AG09309 (cell line): ENCODE data around the gene SLC26A1.

Experiments used
- DNase-seq: peaks from one replicate; pipeline ENCODE4 v3.0.0-alpha.2; 2010; ENCODE audit warnings: low read depth
- H3K4me3 ChIP-seq: 2 replicates; pipeline ENCODE4 v1.5.1; 2011; ENCODE audit warnings: mild to moderate bottlenecking, low read depth, low read length, moderate library complexity; ENCODE audit not compliant: control insufficient read depth
- TF ChIP-seq, protein P1 (sequence below): IDR thresholded peaks from 2 replicates; pipeline ENCODE4 v1.5.1; 2011; ENCODE audit warnings: mild to moderate bottlenecking, low read depth, low read length, inconsistent platforms; ENCODE audit not compliant: insufficient read depth, control insufficient read depth; ENCODE audit errors: missing control alignments

SLC26A1 gene

DNA sequence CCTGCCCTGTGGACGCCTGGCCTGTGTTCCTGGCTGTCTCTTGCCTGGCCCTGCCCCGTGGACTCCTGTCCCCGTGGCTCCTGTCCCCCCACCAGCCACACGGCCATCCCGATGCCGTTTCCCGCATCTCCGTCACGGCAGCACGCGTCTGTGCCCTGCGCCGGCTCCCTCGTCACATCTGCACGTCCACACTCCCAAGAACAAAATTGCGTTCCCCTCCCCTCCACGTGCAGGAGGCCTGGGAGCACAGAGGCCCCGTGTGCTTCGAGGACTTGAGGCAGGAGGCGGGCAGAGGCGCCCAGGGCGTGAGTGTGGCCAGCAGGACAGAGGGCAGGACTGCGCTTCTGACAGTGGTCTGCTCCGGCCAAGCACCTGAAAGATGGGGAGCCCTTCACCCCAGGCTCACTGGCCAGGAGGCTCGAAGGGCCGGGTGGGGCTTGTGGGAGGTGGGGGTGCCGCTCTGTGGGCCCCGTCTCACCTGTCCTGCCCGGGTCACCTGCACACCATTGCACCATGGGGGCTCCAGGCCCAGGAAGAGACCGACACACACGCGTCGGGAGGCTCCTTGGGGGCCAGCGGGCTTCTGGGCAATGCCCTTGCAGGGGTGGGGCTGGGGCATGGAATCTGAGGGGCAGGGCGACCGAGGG is 35.5 kb upstream of the SLC26A1 start:
- TF ChIP-seq, protein P1, sequence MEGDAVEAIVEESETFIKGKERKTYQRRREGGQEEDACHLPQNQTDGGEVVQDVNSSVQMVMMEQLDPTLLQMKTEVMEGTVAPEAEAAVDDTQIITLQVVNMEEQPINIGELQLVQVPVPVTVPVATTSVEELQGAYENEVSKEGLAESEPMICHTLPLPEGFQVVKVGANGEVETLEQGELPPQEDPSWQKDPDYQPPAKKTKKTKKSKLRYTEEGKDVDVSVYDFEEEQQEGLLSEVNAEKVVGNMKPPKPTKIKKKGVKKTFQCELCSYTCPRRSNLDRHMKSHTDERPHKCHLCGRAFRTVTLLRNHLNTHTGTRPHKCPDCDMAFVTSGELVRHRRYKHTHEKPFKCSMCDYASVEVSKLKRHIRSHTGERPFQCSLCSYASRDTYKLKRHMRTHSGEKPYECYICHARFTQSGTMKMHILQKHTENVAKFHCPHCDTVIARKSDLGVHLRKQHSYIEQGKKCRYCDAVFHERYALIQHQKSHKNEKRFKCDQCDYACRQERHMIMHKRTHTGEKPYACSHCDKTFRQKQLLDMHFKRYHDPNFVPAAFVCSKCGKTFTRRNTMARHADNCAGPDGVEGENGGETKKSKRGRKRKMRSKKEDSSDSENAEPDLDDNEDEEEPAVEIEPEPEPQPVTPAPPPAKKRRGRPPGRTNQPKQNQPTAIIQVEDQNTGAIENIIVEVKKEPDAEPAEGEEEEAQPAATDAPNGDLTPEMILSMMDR, result no peak
- H3K4me3 ChIP-seq, result no peak overlapping the region
- no peak for DNase-seq

DNA sequence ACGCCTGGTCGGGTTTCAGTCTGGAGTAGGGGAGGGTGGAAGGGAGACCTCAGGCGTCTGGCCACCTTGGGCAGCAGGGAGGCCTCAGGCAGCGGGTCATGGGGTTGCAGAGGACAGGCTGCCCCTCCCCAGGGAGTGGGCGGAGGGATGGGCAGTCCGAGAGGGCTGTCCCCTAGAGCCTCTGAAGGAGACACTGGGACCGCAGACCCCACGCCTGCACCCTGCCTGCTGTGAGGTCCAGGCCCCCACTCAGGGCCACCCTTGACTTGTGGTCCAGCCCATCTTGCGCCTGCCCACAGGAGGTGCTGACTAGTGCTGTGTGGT is 34.7 kb upstream of the SLC26A1 start:
- H3K4me3 ChIP-seq, result no peak overlapping the region
- TF ChIP-seq, protein P1, result no peak
- no peak for DNase-seq

DNA sequence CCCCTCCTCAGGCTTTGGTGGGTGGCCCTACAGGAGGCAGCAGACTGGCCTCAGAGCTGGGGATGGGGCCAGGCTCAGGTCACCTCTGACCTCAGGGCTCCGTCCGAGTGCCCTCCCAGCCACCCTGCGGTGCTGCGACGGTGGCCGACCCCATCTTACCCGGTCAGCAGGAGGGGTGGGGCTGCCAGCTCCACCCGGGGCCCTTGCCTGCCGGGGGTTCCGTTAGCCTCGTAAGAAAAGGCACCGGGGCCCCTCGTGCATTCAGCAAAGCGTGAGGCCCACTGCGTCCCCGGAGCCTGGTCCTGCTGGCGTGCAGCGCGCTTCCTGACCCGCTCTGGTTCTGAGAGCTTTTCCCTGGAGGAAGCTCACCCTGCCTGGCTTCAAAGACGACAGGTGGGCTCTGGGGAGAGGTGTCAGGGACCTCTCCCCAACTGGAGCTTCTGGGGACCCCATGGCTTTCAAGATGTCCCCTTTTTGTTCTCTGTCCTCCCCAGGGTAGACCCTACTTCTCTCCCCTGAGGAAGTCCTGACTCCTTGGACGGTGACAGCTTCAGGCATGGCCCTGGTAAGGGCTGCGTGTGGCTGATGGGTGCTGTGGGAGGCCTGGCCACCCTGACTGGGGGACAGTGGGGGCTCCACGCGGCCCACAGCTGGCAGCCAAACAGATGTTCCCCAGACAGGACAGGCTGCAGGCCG is 34.2 kb upstream of the SLC26A1 start:
- TF ChIP-seq, protein P1, result no peak
- no peak overlapping the region for H3K4me3 ChIP-seq

DNA sequence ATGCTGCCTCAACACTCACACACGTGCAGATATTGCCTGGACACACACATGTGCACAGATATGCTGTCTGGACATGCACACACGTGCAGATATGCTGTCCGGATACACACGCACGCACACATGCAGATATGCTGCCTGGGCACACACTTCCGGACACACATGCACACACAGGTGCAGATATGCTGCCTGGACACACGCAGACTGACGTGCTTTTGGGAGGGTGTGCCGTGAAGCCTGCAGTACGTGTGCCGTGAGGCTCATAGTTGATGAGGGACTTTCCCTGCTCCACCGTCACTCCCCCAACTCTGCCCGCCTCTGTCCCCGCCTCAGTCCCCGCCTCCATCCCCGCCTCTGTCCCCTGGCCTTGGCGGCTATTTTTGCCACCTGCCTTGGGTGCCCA is 32.9 kb upstream of the SLC26A1 start:
- DNase-seq, result no peak
- no peak overlapping the region for H3K4me3 ChIP-seq
- TF ChIP-seq, protein P1, result no peak

More for the DNA sequence above, 34.2 kb upstream of the SLC26A1 start:
- no peak for DNase-seq

DNA sequence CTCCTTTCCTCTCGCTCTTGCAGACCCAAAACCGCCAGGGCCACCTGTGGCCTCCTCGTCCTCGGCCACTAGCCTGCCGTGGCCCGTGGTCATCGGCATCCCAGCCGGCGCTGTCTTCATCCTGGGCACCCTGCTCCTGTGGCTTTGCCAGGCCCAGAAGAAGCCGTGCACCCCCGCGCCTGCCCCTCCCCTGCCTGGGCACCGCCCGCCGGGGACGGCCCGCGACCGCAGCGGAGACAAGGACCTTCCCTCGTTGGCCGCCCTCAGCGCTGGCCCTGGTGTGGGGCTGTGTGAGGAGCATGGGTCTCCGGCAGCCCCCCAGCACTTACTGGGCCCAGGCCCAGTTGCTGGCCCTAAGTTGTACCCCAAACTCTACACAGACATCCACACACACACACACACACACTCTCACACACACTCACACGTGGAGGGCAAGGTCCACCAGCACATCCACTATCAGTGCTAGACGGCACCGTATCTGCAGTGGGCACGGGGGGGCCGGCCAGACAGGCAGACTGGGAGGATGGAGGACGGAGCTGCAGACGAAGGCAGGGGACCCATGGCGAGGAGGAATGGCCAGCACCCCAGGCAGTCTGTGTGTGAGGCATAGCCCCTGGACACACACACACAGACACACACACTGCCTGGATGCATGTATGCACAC is 31.8 kb upstream of the SLC26A1 start:
- H3K4me3 ChIP-seq, result no peak overlapping the region
- no peak for DNase-seq
- TF ChIP-seq, protein P1, result no peak

DNA sequence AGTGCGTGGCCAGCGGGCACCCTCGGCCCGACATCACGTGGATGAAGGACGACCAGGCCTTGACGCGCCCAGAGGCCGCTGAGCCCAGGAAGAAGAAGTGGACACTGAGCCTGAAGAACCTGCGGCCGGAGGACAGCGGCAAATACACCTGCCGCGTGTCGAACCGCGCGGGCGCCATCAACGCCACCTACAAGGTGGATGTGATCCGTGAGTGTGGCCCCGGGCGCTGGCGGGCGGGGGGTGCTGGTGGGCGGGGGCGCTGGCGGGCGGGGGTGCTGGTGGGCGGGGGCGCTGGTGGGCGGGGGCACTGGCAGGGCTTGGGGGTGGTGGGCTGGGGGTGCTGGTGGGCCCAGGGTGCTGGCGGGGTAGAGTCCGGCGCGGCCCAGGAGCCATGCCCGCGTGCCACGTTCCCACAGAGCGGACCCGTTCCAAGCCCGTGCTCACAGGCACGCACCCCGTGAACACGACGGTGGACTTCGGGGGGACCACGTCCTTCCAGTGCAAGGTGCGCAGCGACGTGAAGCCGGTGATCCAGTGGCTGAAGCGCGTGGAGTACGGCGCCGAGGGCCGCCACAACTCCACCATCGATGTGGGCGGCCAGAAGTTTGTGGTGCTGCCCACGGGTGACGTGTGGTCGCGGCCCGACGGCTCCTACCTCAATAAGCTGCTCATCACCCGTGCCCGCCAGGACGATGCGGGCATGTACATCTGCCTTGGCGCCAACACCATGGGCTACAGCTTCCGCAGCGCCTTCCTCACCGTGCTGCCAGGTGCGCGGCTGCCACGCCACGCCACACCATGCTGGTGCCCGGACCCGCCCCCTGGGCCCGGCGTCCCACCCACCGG is 30.9 kb upstream of the SLC26A1 start:
- TF ChIP-seq, protein P1, result no peak
- DNase-seq, result no peak
- no peak overlapping the region for H3K4me3 ChIP-seq
